Neuronal stem cell (in vitro differentiated cells): ENCODE measurements around the gene BCAN.
"Not testable (repeated sequence)": the region's sequence is repeated elsewhere in the genome, so short reads cannot be mapped to it uniquely, and the experiment has no call there.

Experiments used
- DNase-seq: peaks from one replicate; pipeline ENCODE4 v3.0.0-alpha.2; 2013; ENCODE audit warnings: low spot score
- H2AFZ ChIP-seq: one replicate; pipeline ENCODE4 v1.6.1; 2013; ENCODE audit warnings: mild to moderate bottlenecking, low read length, inconsistent platforms
- H2AK5ac ChIP-seq: 2 replicates; pipeline ENCODE4 v1.6.1; 2013; ENCODE audit warnings: low read depth, mild to moderate bottlenecking, inconsistent platforms, low read length, moderate library complexity, mixed read lengths
- H2BK120ac ChIP-seq: 2 replicates; pipeline ENCODE4 v1.6.1; 2013; ENCODE audit warnings: low read depth, mild to moderate bottlenecking, inconsistent platforms, low read length, moderate library complexity, mixed read lengths
- H2BK12ac ChIP-seq: one replicate; pipeline ENCODE4 v1.6.1; 2013; ENCODE audit warnings: low read length, inconsistent platforms
- H2BK15ac ChIP-seq: 2 replicates; pipeline ENCODE4 v1.6.1; 2013; ENCODE audit warnings: mild to moderate bottlenecking, low read length, inconsistent platforms, mixed read lengths
- H2BK5ac ChIP-seq: one replicate; pipeline ENCODE4 v1.6.1; 2013; ENCODE audit warnings: inconsistent platforms, mild to moderate bottlenecking, low read length, moderate library complexity
- H3K14ac ChIP-seq: one replicate; pipeline ENCODE4 v1.6.1; 2013; ENCODE audit warnings: low read length, inconsistent platforms
- H3K18ac ChIP-seq: 2 replicates; pipeline ENCODE4 v1.6.1; 2013; ENCODE audit warnings: low read length, inconsistent platforms
- H3K23ac ChIP-seq: 2 replicates; pipeline ENCODE4 v1.6.1; 2013; ENCODE audit warnings: low read depth, mild to moderate bottlenecking, mixed read lengths, low read length, inconsistent platforms; ENCODE audit not compliant: poor library complexity
- H3K27ac ChIP-seq: replicated peaks from 3 replicates; pipeline ENCODE4 v1.5.1; 2013; ENCODE audit warnings: low read length, inconsistent platforms
- H3K27me3 ChIP-seq, 3 experiments: 2 replicates each; pipeline ENCODE4 v1.6.1; 2013; ENCODE audit warnings: low read length in 3 of 3, mild to moderate bottlenecking in 2 of 3, inconsistent platforms in 1 of 3, low read depth in 1 of 3, mixed read lengths in 1 of 3, moderate library complexity in 1 of 3; ENCODE audit not compliant: control insufficient read depth in 3 of 3, insufficient read depth in 3 of 3
- H3K36me3 ChIP-seq, 2 donors: replicated peaks in 1 of 2; 2 replicates each; pipeline ENCODE4 v1.6.1; 2013; ENCODE audit warnings: low read length in 2 of 2; ENCODE audit not compliant: control insufficient read depth in 2 of 2, insufficient read depth in 2 of 2
- H3K4ac ChIP-seq: 2 replicates; pipeline ENCODE4 v1.6.1; 2013; ENCODE audit warnings: inconsistent platforms, mild to moderate bottlenecking, low read length, moderate library complexity
- H3K4me1 ChIP-seq, 2 donors: 1 replicate in 1 of 2; 2 replicates in 1 of 2; pipeline ENCODE4 v1.6.1; 2013; ENCODE audit warnings: low read length in 2 of 2, low read depth in 1 of 2; ENCODE audit not compliant: control insufficient read depth in 2 of 2, insufficient read depth in 1 of 2
- H3K4me2 ChIP-seq: one replicate; pipeline ENCODE4 v1.6.1; 2013; ENCODE audit warnings: mild to moderate bottlenecking, low read length, inconsistent platforms; ENCODE audit not compliant: insufficient read depth, poor library complexity, severe bottlenecking
- H3K4me3 ChIP-seq, 2 donors: 2 replicates each; pipeline ENCODE4 v1.5.1; 2013; ENCODE audit warnings: low read length in 2 of 2, mild to moderate bottlenecking in 2 of 2, inconsistent platforms in 1 of 2, moderate library complexity in 1 of 2
- H3K79me1 ChIP-seq: one replicate; pipeline ENCODE4 v1.6.1; 2013; ENCODE audit warnings: low read depth, mild to moderate bottlenecking, inconsistent platforms, low read length, moderate library complexity
- H3K9ac ChIP-seq: one replicate; pipeline ENCODE4 v1.6.1; 2013; ENCODE audit warnings: mild to moderate bottlenecking, low read depth, low read length, inconsistent platforms; ENCODE audit not compliant: poor library complexity
- H3K9me3 ChIP-seq, 2 donors: replicated peaks in 1 of 2; 2 replicates each; pipeline versions ENCODE3 to v1.6.1; 2013; ENCODE audit warnings: low read length in 2 of 2, mild to moderate bottlenecking in 2 of 2, inconsistent platforms in 1 of 2, low read depth in 1 of 2, mixed read lengths in 1 of 2, moderate library complexity in 1 of 2; ENCODE audit not compliant: control insufficient read depth in 2 of 2, insufficient read depth in 1 of 2
- H4K8ac ChIP-seq: one replicate; pipeline ENCODE4 v1.6.1; 2013; ENCODE audit warnings: low read depth, mild to moderate bottlenecking, inconsistent platforms, low read length, moderate library complexity
- H4K91ac ChIP-seq: one replicate; pipeline ENCODE4 v1.6.1; 2013; ENCODE audit warnings: low read length, low read depth, mild to moderate bottlenecking, inconsistent platforms; ENCODE audit not compliant: poor library complexity
- WGBS, 2 donors: extraction: QIAGEN DNeasy Blood & Tissue Kit; methylation state at CpG; one replicate each; pipeline ENCODE4 v1.1.7; 2013; ENCODE audit warnings: missing lambda C conversion rate in 2 of 2, mixed read lengths in 1 of 2; ENCODE audit not compliant: insufficient read length in 2 of 2, insufficient replicate concordance in 1 of 2; ENCODE audit errors: extremely low coverage in 2 of 2; 5-methylcytosine and 5-hydroxymethylcytosine counted together

The BCAN gene

DNA sequence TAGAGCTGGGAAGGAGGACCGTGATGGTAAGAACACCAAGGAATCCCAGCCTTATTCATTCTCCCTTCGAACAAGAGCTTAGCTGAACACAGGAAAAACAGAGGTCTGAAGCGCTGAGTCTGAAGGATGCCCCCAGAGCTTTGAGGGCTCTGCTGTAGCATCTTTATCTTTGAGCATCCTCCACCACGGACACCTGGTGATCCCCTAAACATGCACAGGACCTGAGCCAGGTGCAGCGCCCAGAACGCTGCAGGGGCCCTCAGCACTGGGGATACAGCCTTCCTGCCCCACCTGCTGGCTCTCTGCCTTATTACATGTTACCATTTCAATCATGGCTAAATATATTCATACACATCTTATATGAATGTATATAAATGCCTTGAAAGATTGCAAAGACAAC is 32.9 kb upstream of the BCAN start:
- no peak overlapping the region for H2BK120ac ChIP-seq
- H3K14ac ChIP-seq: no peak overlapping the region
- no peaks in the 10 kb centered on the region for H3K36me3 ChIP-seq
- H3K79me1 ChIP-seq: no peaks in the 10 kb centered on the region
- no peak overlapping the region for H2BK12ac ChIP-seq
- no peak overlapping the region for H3K9ac ChIP-seq
- no peak for DNase-seq
- no peak overlapping the region for H2AFZ ChIP-seq
- peaks cover 0 to 8% (median 0%) of the 10 kb centered on the region in 3 experiments for H3K27me3 ChIP-seq
- no peak overlapping the region for H3K18ac ChIP-seq
- no peak overlapping the region for H2BK15ac ChIP-seq
- no peak overlapping the region for H2BK5ac ChIP-seq
- H3K4ac ChIP-seq: no peak overlapping the region
- no peak overlapping the region for H4K91ac ChIP-seq
- no peak overlapping the region for H3K23ac ChIP-seq
- H4K8ac ChIP-seq: no peak overlapping the region
- no peak overlapping the region for H3K27ac ChIP-seq
- WGBS, 2 donors: no CpG with 5 or more reads among the region's 6 CpGs
- no peak overlapping the region for H3K4me2 ChIP-seq
- no peak overlapping the region for H3K4me3 ChIP-seq
- no peak overlapping the region for H2AK5ac ChIP-seq
- H3K9me3 ChIP-seq: no peaks in the 10 kb centered on the region
- no peaks in the 10 kb centered on the region for H3K4me1 ChIP-seq

DNA sequence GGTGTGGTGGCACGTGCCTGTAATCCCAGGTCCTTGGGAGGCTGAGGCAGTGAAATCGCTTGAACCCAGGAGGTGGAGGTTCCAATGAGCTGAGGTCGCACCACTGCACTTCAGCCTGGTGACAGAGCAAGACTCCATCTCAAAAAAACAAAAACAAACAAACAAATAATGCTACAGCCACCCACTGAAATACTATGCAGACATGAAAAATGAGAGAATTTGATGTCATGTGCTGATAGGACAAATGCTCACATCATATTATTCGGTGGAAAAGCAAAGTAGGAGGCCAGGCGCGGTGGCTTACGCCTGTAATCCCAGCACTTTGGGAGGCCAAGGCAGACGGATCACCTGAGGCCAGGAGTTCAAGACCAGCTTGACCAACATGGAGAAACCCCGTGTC is 31.8 kb upstream of the BCAN start:
- H3K23ac ChIP-seq, H3K14ac ChIP-seq, H3K36me3 ChIP-seq, H3K4me2 ChIP-seq, H3K9me3 ChIP-seq, H3K4ac ChIP-seq, H2BK15ac ChIP-seq, H3K27ac ChIP-seq, H2BK12ac ChIP-seq, H2AFZ ChIP-seq, H2BK5ac ChIP-seq, H3K18ac ChIP-seq, H2AK5ac ChIP-seq, H3K79me1 ChIP-seq, H4K91ac ChIP-seq, H2BK120ac ChIP-seq, H4K8ac ChIP-seq, H3K4me1 ChIP-seq, DNase-seq, H3K9ac ChIP-seq, H3K4me3 ChIP-seq: not testable (repeated sequence)
- WGBS, 2 donors: no CpG with 5 or more reads among the region's 9 CpGs
- peaks cover 0 to 16% (median 0%) of the 10 kb centered on the region in 3 experiments for H3K27me3 ChIP-seq

DNA sequence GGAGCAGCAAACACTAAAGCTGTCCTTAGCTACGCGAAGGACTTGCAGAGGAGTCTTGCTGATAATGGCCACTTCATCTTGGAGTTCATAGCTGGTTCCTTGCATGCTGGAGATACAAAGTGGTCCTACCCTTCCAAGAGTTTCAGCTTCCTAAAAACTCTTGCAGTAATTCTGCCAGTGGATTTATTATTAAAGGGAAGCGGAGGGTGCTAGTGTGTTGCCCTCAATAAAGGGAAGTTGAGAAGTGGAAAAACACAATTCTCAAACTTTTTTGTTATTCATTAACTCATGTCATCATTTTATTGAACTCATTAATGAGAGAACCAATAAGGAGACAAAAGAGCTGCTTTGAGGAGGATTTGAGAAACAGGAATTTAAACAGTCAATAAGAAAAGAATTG is 29.3 kb upstream of the BCAN start:
- no peak for DNase-seq
- no peak overlapping the region for H2BK15ac ChIP-seq
- H3K4me2 ChIP-seq: no peak overlapping the region
- H3K27me3 ChIP-seq: peaks cover 0 to 32% (median 0%) of the 10 kb centered on the region in 3 experiments
- no peak overlapping the region for H2AFZ ChIP-seq
- H3K23ac ChIP-seq: no peak overlapping the region
- H2AK5ac ChIP-seq: no peak overlapping the region
- no peak overlapping the region for H3K14ac ChIP-seq
- H2BK120ac ChIP-seq: no peak overlapping the region
- H3K9ac ChIP-seq: no peak overlapping the region
- H3K9me3 ChIP-seq: no peaks in the 10 kb centered on the region
- WGBS, 2 donors: no CpG with 5 or more reads among the region's 3 CpGs
- H3K4ac ChIP-seq: no peak overlapping the region
- no peak overlapping the region for H2BK5ac ChIP-seq
- H3K79me1 ChIP-seq: no peaks in the 10 kb centered on the region
- no peak overlapping the region for H4K8ac ChIP-seq
- no peaks in the 10 kb centered on the region for H3K36me3 ChIP-seq
- no peak overlapping the region for H4K91ac ChIP-seq
- H3K4me1 ChIP-seq: no peaks in the 10 kb centered on the region
- no peak overlapping the region for H3K4me3 ChIP-seq
- H3K18ac ChIP-seq: no peak overlapping the region
- no peak overlapping the region for H2BK12ac ChIP-seq
- no peak overlapping the region for H3K27ac ChIP-seq

DNA sequence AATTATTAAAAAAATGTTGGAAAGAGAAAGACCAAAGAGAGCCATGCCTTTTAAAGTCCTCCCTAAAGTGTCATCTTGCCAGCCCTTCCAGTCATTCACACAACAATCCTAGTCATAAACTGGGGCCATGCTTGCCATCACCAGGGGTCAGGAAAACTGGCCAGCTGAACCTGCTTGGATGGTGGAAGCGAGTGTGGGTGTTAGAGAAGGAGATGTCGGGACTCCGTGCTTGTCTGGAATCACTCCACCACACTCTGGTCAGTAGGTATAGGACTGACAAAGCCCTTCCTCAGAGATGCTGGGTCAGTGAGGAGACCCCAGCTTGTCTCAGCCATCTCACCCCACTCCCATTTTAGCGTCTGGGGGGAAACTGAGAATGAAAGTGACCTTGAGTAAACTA is 26.0 kb upstream of the BCAN start:
- H3K4ac ChIP-seq: no peak overlapping the region
- H3K36me3 ChIP-seq: no peaks in the 10 kb centered on the region
- H3K27me3 ChIP-seq: peaks cover 0 to 48% (median 14%) of the 10 kb centered on the region in 3 experiments
- H3K9ac ChIP-seq: no peak overlapping the region
- no peak overlapping the region for H2AFZ ChIP-seq
- H3K4me2 ChIP-seq: no peak overlapping the region
- no peaks in the 10 kb centered on the region for H3K9me3 ChIP-seq
- no peak overlapping the region for H2BK12ac ChIP-seq
- H2BK120ac ChIP-seq: no peak overlapping the region
- H4K91ac ChIP-seq: no peak overlapping the region
- no peak overlapping the region for H2BK15ac ChIP-seq
- H2AK5ac ChIP-seq: no peak overlapping the region
- WGBS, 2 donors: no CpG with 5 or more reads among the region's 4 CpGs
- no peak overlapping the region for H3K27ac ChIP-seq
- no peaks in the 10 kb centered on the region for H3K79me1 ChIP-seq
- no peak for DNase-seq
- H2BK5ac ChIP-seq: no peak overlapping the region
- no peak overlapping the region for H3K18ac ChIP-seq
- no peaks in the 10 kb centered on the region for H3K4me1 ChIP-seq
- no peak overlapping the region for H3K4me3 ChIP-seq
- H3K14ac ChIP-seq: no peak overlapping the region
- H3K23ac ChIP-seq: no peak overlapping the region
- H4K8ac ChIP-seq: no peak overlapping the region
